GM21390 (cell line): ENCODE results near the gene ZNF664.

Source experiments
- ATAC-seq: cut with Tn5 transposase; IDR thresholded peaks from one replicate; pipeline ENCODE4 v1.9.1; 2021; ENCODE audit not compliant: unreplicated experiment

The ZNF664 gene

GRCh38 chr12:124007826-124008570 is 35.0 kb downstream of the ZNF664 start:
- no peak for ATAC-seq

- no peak for ATAC-seq
Measured at GRCh38 chr12:124008595-124008994, 35.6 kb downstream of the ZNF664 start.

GRCh38 chr12:124009781-124010180 is 36.8 kb downstream of the ZNF664 start:
- ATAC-seq = no peak

GRCh38 chr12:124010687-124011086 is 37.7 kb downstream of the ZNF664 start:
- no peak for ATAC-seq

GRCh38 chr12:124011435-124012115 is 38.6 kb downstream of the ZNF664 start:
- ATAC-seq = no peak

GRCh38 chr12:124013073-124013472 is 40.1 kb downstream of the ZNF664 start:
- ATAC-seq = no peak

- no peak for ATAC-seq
Measured at GRCh38 chr12:124015494-124016461, 42.8 kb downstream of the ZNF664 start.

- no peak for ATAC-seq
Measured at GRCh38 chr12:124017064-124017463, 44.0 kb downstream of the ZNF664 start.

- ATAC-seq = no peak
Measured at GRCh38 chr12:124018539-124018938, 45.5 kb downstream of the ZNF664 start.

- no peak for ATAC-seq
Measured at GRCh38 chr12:124019115-124019514, 46.1 kb downstream of the ZNF664 start.

- no peak for ATAC-seq
Measured at GRCh38 chr12:124020514-124020949, 47.5 kb downstream of the ZNF664 start.

- no peak for ATAC-seq
Measured at GRCh38 chr12:124021007-124021406, 48.0 kb downstream of the ZNF664 start.

- no peak for ATAC-seq
Measured at GRCh38 chr12:124022161-124022560, 49.1 kb downstream of the ZNF664 start.

GRCh38 chr12:124024263-124024678 is 51.3 kb downstream of the ZNF664 start:
- no peak for ATAC-seq

GRCh38 chr12:124024776-124025175 is 51.8 kb downstream of the ZNF664 start:
- no peak for ATAC-seq

GRCh38 chr12:124025661-124026060 is 52.6 kb downstream of the ZNF664 start:
- no peak for ATAC-seq

- no peak for ATAC-seq
Measured at GRCh38 chr12:124026755-124027745, 54.0 kb downstream of the ZNF664 start.

GRCh38 chr12:124027753-124028554 is 54.9 kb downstream of the ZNF664 start:
- ATAC-seq = no peak

GRCh38 chr12:124028555-124028925 is 55.5 kb downstream of the ZNF664 start:
- no peak for ATAC-seq
